HG03139 (cell line): ENCODE data around the gene KIF14.

Source experiments
- ATAC-seq: cut with Tn5 transposase; IDR thresholded peaks from one replicate; pipeline ENCODE4 v1.9.1; 2021; ENCODE audit not compliant: unreplicated experiment

The KIF14 gene, protein sequence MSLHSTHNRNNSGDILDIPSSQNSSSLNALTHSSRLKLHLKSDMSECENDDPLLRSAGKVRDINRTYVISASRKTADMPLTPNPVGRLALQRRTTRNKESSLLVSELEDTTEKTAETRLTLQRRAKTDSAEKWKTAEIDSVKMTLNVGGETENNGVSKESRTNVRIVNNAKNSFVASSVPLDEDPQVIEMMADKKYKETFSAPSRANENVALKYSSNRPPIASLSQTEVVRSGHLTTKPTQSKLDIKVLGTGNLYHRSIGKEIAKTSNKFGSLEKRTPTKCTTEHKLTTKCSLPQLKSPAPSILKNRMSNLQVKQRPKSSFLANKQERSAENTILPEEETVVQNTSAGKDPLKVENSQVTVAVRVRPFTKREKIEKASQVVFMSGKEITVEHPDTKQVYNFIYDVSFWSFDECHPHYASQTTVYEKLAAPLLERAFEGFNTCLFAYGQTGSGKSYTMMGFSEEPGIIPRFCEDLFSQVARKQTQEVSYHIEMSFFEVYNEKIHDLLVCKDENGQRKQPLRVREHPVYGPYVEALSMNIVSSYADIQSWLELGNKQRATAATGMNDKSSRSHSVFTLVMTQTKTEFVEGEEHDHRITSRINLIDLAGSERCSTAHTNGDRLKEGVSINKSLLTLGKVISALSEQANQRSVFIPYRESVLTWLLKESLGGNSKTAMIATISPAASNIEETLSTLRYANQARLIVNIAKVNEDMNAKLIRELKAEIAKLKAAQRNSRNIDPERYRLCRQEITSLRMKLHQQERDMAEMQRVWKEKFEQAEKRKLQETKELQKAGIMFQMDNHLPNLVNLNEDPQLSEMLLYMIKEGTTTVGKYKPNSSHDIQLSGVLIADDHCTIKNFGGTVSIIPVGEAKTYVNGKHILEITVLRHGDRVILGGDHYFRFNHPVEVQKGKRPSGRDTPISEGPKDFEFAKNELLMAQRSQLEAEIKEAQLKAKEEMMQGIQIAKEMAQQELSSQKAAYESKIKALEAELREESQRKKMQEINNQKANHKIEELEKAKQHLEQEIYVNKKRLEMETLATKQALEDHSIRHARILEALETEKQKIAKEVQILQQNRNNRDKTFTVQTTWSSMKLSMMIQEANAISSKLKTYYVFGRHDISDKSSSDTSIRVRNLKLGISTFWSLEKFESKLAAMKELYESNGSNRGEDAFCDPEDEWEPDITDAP (N-terminal part only)

DNA sequence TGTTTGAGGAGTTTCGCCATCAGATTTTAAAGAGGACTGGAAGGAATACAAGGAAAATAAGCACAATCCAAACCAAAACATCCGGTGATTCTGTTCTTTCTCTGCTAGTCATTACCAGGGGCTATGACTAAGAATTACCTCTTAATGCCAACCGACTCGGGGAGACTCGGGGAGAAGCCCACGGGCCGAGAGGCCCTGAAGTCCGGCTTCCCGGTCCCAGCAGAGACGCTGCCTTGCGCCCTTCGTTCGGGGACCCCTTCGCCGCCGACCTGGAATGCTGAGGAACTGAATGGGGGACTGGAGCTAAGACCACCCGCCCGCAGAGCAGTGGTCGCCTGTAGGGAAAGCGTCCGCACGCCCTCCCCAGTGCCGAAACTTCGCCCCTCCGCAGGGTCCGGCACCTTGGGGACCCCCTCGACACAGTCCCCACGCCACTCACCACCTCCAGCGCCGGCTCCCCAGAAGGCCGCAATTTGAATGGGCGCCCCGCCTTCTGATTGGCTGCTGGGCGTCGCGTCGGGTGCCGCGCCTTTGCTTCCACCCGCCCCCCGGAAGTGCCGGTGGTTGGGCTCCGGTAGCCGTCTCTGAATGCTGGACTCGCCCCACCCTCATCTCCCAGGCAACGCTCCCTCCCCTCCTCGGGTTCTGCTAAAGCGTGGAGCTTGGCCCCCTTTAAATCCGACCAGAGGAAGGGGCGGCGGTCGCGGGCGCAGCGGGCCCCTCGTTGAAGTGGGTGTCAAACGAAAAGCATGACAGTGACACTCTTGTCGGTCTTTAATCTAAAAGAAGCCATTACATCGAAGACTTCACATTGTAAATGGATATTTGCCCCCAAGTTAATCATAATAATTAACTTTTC, at the start of gene KIF14:
Gene KIF14, minus strand, starts transcription at position 479 of the 859 bp plus-strand sequence. CDS start 2,028 bp downstream, outside the sequence.
- ATAC-seq = peak; percentile 97

DNA sequence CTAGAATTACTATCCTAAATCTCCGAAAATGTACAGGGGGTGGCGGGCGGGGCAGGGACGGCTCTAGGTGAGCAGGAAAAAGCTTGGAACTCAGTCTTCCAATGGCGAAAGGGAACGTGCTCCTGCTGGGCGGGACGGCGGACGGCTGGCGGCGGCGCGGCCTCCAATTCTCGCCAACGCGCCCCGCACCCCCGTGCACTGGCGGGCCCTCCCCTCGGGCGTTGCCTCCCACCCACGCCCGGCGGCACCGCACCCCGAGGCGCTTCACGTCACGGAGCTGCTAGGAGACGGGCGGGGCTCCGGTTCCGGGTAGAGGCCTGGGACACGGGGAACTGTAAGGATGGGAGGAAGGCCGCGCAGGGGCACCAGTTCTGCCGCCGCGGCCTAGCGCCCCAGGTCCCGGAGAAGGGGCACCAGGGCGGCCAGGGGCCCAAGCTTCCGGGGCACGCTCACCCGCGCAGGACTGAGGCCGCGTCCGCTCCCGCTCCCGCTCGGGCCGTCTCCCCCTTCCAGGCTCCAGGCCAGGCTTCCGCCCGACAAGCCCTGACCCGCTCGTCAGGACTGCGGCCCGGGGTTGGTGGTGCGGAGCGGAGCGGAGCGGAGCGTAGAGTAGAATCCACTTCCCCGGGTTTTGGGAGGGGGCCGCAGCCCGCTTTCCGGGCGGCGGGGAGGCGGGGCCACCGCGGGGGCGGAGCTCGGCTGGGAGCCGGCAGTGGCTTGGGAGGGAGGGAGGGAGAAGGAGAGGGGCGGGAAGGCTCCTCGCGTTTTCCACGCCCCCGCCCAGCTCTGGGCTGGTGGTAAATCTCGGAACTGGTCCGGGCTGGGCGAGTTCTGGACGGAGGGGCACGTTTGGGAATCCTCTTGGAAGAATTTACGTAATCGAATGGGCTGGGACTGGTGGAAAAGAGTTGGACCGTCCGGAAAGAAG, 49.0 kb upstream of the KIF14 start, which contains the start of gene DDX59:
Gene DDX59, minus strand, starts transcription at position 594 of the 928 bp plus-strand sequence. CDS start 3,167 bp downstream, outside the sequence.
- ATAC-seq = peak; percentile 87

GRCh38 chr1:200668514-200669313, 48.2 kb upstream of the KIF14 start:
- no peak for ATAC-seq

GRCh38 chr1:200666309-200666708, 45.8 kb upstream of the KIF14 start:
- no peak for ATAC-seq

GRCh38 chr1:200665861-200666260, 45.3 kb upstream of the KIF14 start:
- ATAC-seq = no peak

DNA sequence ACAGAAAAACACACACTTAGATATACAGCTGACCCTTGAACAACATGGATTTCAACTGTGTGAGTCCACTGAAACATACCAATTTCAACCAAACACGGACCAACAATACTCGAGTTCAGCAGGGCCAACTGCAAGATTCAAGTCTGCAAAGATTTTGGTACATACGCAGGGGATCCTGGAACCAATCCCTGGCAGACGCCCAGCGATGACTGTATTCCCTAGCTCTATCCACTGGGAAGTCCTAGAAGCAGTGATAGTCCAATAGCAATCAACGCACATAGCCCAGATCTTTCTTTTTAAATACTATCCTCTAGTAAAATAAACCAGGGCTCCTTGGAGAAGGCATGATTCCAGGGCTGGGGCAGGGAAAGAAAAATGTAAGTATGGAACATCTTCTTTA, 40.2 kb upstream of the KIF14 start:
- ATAC-seq = no peak

DNA sequence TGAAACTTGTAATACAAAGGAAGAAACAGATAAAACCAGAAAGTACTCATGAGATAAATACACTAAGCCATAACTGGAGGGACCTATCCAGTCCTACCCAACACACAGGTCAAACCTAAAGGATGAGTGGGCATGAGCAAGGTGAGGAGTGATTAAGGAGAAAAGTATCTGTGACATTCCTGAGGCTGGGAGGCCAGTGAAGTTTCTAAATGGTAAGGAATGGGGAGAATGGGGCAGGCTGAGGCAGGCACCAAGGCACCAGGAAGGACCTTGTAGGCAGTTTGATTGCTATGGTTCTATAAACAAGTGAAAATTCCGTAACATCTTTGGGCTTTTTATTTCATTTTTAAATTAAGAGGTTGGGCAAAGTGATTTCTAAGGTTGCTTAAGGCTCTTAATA, 38.7 kb upstream of the KIF14 start:
- no peak for ATAC-seq

GRCh38 chr1:200658037-200658818, 37.7 kb upstream of the KIF14 start:
- ATAC-seq = no peak

DNA sequence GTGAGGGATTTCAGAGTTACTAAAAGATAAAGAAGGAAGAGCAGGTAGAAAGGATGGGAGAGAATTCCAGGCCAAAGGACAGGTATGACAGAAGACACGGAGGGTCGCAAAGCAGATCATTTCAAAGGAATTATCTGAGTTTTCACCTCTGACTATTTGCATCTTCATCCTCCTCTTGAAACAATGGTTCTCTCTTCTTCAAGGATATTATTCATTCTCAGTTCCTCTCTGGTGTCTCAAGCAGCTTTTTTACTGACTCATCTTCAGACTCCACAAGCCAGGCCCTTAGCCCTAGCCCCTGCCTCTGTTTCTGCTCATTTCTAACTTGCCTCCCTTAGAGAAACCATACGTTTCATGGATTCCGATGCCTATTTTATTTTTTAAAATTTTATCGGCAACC, 34.1 kb upstream of the KIF14 start:
- peak; percentile 93 for ATAC-seq

DNA sequence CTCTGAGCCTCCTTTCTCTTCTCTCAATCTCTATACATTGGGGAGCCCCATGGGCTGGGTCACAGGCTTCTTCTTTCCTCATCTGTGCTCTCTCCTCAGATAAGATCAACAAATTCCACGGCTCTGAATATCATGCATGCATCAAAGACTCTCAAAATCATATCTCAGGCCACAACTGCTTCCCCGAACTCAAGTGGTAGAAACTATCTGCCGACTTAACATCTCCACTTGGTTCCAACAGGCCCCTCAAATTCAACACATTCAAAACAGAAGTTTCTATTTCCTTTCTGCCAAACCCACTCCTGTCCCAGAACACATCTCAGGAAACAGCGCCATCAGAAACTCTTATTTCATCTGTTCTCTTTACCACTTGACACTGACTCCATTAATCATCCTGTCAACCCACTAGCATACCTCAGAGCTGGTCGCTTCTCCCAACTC, 32.5 kb upstream of the KIF14 start:
- no peak for ATAC-seq

DNA sequence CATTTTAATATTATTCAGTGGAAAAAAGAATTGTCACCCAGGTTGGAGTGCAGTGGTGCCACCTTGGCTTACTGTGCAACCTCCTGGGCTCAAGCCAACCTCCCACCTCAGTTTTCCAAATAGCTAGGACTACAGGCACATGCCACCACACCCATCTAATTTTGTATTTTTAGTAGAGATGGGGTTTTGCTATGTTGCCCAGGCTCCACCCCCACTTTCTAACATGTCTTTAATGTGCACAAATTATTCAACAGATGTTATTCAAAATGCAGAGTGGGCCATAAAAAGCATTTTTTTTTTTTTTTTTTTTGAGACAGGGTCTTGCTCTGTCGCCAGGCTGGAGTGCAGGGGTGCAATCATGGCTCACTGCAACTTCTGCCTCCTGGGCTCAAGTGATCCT, 31.8 kb upstream of the KIF14 start:
- no peak for ATAC-seq

DNA sequence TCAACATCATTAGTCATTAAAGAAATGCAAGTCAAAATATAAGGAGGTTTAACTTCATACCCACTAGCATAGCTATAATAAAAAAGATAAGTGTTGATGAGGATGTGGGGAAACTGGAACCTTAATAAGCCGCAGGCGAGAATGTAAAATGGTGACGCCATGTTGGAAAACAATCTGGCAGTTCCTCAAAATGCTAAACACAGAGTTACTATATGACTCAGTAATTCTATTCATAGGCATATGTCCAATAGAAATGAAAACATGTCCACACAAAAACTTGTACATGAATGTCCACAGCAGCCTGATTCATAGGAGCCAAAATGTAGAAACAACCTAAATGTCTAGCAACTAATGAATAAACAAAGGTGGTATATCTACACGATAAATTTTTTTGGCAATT, 26.0 kb upstream of the KIF14 start:
- no peak for ATAC-seq

DNA sequence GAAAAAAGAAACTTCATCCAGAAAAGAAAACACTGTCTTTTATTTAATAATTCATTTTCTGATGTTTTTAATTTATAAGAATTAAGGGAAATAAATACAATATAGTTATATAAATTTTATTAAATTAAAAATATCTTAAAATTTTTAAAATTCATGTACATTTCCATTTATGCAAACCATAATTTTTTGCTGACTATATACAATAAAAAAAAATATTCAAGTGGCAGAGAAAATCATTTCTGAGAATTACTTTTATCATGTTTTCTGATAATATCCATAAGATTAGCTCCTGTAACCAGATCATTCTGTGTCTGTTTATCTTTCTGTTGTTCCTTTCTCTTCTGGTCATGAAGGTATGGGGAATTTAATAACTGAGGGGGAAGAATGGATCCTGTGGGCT, 23.5 kb upstream of the KIF14 start:
- ATAC-seq = no peak

DNA sequence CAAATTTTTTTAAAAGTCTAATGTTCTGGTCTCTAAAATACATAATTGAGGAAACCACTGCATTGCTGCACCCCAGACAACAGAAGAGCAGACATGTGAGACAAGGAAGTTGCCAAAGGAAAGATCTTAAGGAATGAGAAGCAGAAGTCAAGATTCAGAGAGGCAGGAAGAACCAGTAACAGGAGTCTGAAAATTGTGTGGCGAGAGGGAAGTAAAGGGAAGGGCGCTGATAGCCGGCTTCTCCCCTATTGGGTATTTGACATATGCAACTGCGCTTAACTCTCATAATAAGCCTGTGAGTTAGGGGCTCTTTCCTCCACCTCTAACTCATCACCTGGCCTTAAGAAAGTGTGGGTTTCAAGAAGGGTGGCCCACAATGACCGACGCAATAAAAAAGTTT, 21.9 kb upstream of the KIF14 start:
- ATAC-seq = no peak

GRCh38 chr1:200640963-200641401, 20.4 kb upstream of the KIF14 start:
- ATAC-seq = no peak

GRCh38 chr1:200640373-200640962, 19.9 kb upstream of the KIF14 start:
- ATAC-seq = no peak

DNA sequence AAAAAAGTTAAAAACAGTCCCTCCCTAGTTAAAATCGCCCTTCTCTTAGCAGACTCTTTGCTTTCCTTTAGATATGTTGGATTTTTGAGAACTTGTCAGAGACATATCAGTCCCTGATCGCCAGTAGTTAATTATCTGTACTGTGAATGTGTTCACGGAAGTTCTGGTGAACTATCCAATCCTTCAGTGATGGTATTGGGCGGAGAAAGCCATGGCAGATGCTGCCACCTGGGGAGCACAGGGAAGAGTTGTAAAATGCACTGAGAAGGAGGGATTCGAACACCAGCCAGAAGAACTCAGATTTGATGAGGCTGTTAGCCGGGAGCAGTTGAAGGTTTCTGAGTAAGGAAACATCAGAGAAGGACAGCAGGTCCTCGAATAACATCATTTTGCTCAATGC, 17.5 kb upstream of the KIF14 start:
- ATAC-seq = no peak
